ENCODE measurements around the gene PXT1.

The PXT1 gene

GRCh38 chr6:36381502-36382389 lies 60.9 kb downstream of the PXT1 start:
- H3K27me3 ChIP-seq (replicated peaks; ENCODE audit: control insufficient read depth, insufficient read depth, low read length) = no peaks in the 10 kb centered on the region
- no peak overlapping the region for H3K4me3 ChIP-seq (replicated peaks; ENCODE audit: low read depth, low read length)
- no peak for TF ChIP-seq CTCF (IDR thresholded peaks at IDR 0.05; ENCODE audit: insufficient read depth, low read length, poor library complexity, severe bottlenecking)
- DNase-seq (ENCODE audit: extremely low read depth, insufficient read length) = no peak
- H3K36me3 ChIP-seq (ENCODE audit: control insufficient read depth, insufficient read depth, low read length) = no peaks in the 10 kb centered on the region

GRCh38 chr6:36380166-36380565 lies 62.5 kb downstream of the PXT1 start:
- H3K36me3 ChIP-seq (ENCODE audit: control insufficient read depth, insufficient read depth, low read length) = no peaks in the 10 kb centered on the region
- TF ChIP-seq CTCF (IDR thresholded peaks at IDR 0.05; ENCODE audit: insufficient read depth, low read length, poor library complexity, severe bottlenecking) = no peak
- no peaks in the 10 kb centered on the region for H3K27me3 ChIP-seq (replicated peaks; ENCODE audit: control insufficient read depth, insufficient read depth, low read length)
- H3K4me3 ChIP-seq (replicated peaks; ENCODE audit: low read depth, low read length) = no peak overlapping the region
- DNase-seq (ENCODE audit: extremely low read depth, insufficient read length) = no peak

GRCh38 chr6:36378936-36379335 lies 63.7 kb downstream of the PXT1 start:
- Histone ChIP-seq H3K27me3 (replicated peaks; ENCODE audit: control insufficient read depth, insufficient read depth, low read length) (no peaks in the 10 kb centered on the region), H3K4me3 (replicated peaks; ENCODE audit: low read depth, low read length) (no peak overlapping the region), H3K36me3 (ENCODE audit: control insufficient read depth, insufficient read depth, low read length) (no peaks in the 10 kb centered on the region)
- no peak for TF ChIP-seq CTCF (IDR thresholded peaks at IDR 0.05; ENCODE audit: insufficient read depth, low read length, poor library complexity, severe bottlenecking)
- DNase-seq (ENCODE audit: extremely low read depth, insufficient read length) = no peak

GRCh38 chr6:36378243-36378920 lies 64.3 kb downstream of the PXT1 start:
- no peak overlapping the region for H3K4me3 ChIP-seq (replicated peaks; ENCODE audit: low read depth, low read length)

GRCh38 chr6:36377594-36377993 lies 65.1 kb downstream of the PXT1 start:
- H3K4me3 ChIP-seq (replicated peaks; ENCODE audit: low read depth, low read length) = no peak overlapping the region
- TF ChIP-seq CTCF (IDR thresholded peaks at IDR 0.05; ENCODE audit: insufficient read depth, low read length, poor library complexity, severe bottlenecking) = no peak
- no peaks in the 10 kb centered on the region for H3K36me3 ChIP-seq (ENCODE audit: control insufficient read depth, insufficient read depth, low read length)
- no peaks in the 10 kb centered on the region for H3K27me3 ChIP-seq (replicated peaks; ENCODE audit: control insufficient read depth, insufficient read depth, low read length)
- DNase-seq (ENCODE audit: extremely low read depth, insufficient read length) = no peak

More at GRCh38 chr6:36378243-36378920, 64.3 kb downstream of the PXT1 start:
- no peaks in the 10 kb centered on the region for H3K36me3 ChIP-seq (ENCODE audit: control insufficient read depth, insufficient read depth, low read length)
- TF ChIP-seq CTCF (IDR thresholded peaks at IDR 0.05; ENCODE audit: insufficient read depth, low read length, poor library complexity, severe bottlenecking) = no peak
- no peaks in the 10 kb centered on the region for H3K27me3 ChIP-seq (replicated peaks; ENCODE audit: control insufficient read depth, insufficient read depth, low read length)
- DNase-seq (ENCODE audit: extremely low read depth, insufficient read length) = no peak

Measured in GM06990 (cell line).